Breast epithelium (tissue), 3 donors: ENCODE measurements around the gene PNPLA1.

Source experiments
- POLR2A ChIP-seq: fragments of 450-650 bp; IDR thresholded peaks from one replicate; pipeline ENCODE4 v1.6.1; 2016; ENCODE audit warnings: antibody characterized with exemption, mild to moderate bottlenecking, moderate library complexity
- POLR2AphosphoS5 ChIP-seq, 3 donors: sonication (generic); formaldehyde crosslinking; IDR thresholded peaks; one replicate each; pipeline ENCODE4 v1.6.1; 2017; ENCODE audit warnings: antibody characterized with exemption in 3 of 3
- TF ChIP-seq, protein P1 (sequence below), 3 donors: fragments of 450-650 bp; IDR thresholded peaks; one replicate each; pipeline ENCODE4 v1.5.1; 2016 to 2017; ENCODE audit warnings: antibody characterized with exemption in 3 of 3, mild to moderate bottlenecking in 3 of 3, moderate library complexity in 3 of 3

DNA sequence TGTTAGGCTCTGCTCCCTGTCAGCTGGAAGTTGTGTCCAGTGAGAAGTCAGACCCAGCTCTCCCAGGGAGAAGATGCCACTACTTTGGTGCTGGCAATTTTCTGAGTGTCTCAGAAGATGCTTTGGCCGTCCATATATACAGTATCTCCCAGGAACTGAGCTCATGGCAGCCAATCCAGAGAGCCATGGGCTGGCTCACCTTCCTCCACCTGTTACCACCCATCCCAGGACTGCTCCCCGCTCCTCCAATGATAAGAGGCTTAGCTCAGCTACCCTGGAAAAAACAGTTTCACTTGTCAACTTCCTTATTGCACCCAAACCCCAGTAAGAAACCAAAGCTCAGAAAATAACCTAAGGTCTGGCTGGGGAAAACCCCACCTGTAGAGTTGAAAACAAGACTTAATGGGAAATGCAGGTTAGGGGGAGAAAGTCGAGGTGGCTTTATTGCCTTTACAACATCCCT is 67.0 kb downstream of the PNPLA1 start, which contains the start of gene BNIP5:
- TF ChIP-seq, protein P1, sequence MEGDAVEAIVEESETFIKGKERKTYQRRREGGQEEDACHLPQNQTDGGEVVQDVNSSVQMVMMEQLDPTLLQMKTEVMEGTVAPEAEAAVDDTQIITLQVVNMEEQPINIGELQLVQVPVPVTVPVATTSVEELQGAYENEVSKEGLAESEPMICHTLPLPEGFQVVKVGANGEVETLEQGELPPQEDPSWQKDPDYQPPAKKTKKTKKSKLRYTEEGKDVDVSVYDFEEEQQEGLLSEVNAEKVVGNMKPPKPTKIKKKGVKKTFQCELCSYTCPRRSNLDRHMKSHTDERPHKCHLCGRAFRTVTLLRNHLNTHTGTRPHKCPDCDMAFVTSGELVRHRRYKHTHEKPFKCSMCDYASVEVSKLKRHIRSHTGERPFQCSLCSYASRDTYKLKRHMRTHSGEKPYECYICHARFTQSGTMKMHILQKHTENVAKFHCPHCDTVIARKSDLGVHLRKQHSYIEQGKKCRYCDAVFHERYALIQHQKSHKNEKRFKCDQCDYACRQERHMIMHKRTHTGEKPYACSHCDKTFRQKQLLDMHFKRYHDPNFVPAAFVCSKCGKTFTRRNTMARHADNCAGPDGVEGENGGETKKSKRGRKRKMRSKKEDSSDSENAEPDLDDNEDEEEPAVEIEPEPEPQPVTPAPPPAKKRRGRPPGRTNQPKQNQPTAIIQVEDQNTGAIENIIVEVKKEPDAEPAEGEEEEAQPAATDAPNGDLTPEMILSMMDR (IDR thresholded peaks at IDR 0.05) = no peak
- TF ChIP-seq POLR2AphosphoS5 (IDR thresholded peaks at IDR 0.05) (no peak), POLR2A (no peak)
